Endothelial cell of umbilical vein (primary cell): ENCODE data around the gene NUP50. TPM values are rescaled to one million over a fixed set of nuclear protein-coding genes. Genes with fewer than 3 reads are reported as not detected.
A peak's percentile ranks its signal among the peaks of the same experiment; 100 is the strongest.

Experiments used
- BruUV-seq: library from RNA; stranded (reverse); fragments of 400-500 nt; replicated peaks from 2 replicates; lab custom pipeline; 2021; lab: Mats Ljungman, UMichigan
- CTCF ChIA-PET: fragments of 300-600, 350-600 bp; sonication (Branson Sonifier 250); formaldehyde crosslinking; loops from one replicate; lab custom pipeline; 2021; ENCODE audit warnings: antibody characterized with exemption, inconsistent platforms; lab: Charles Lee
- POLR2A ChIA-PET: fragments of 300-600, 350-600 bp; sonication (Branson Sonifier 250); formaldehyde crosslinking; loops from one replicate; lab custom pipeline; 2021; ENCODE audit warnings: antibody characterized with exemption, inconsistent platforms; lab: Charles Lee
- DNase-seq: peaks from one replicate; pipeline ENCODE4 v3.0.0-alpha.2; 2011; ENCODE audit warnings: low read depth, low spot score
- FAIRE-seq: peaks from 2 replicates; lab custom pipeline; 2011; peaks lifted over from hg19 to GRCh38; lab: Jason Lieb, UNC
- H2AFZ ChIP-seq: 2 replicates; pipeline ENCODE4 v1.6.0; 2012; ENCODE audit warnings: low read depth, low read length, control low read depth, inconsistent platforms
- H3K27ac ChIP-seq: 2 replicates; pipeline ENCODE4 v1.5.1; 2011; ENCODE audit warnings: low read depth, mild to moderate bottlenecking, control low read depth, low read length, moderate library complexity; ENCODE audit not compliant: insufficient read depth
- H3K27me3 ChIP-seq, 2 experiments: 2 replicates each; pipeline versions ENCODE4 v1.6.0 to v1.6.1; 2011; ENCODE audit warnings: low read length in 2 of 2, mixed read lengths in 1 of 2; ENCODE audit not compliant: control insufficient read depth in 2 of 2, insufficient read depth in 2 of 2
- H3K36me3 ChIP-seq, 2 experiments: 2 replicates in 1 of 2; 3 replicates in 1 of 2; pipeline ENCODE4 v1.5.1; 2011; ENCODE audit warnings: low read length in 2 of 2, mild to moderate bottlenecking in 1 of 2, moderate library complexity in 1 of 2; ENCODE audit not compliant: control insufficient read depth in 2 of 2, insufficient read depth in 2 of 2; ENCODE audit errors: extremely low read depth in 1 of 2
- H3K4me1 ChIP-seq: 3 replicates; pipeline ENCODE4 v1.5.1; 2011; ENCODE audit warnings: mild to moderate bottlenecking, low read length; ENCODE audit not compliant: control insufficient read depth, insufficient read depth; ENCODE audit errors: extremely low read depth
- H3K4me2 ChIP-seq: 2 replicates; pipeline ENCODE4 v1.6.1; 2011; ENCODE audit warnings: low read length, control low read depth, mixed read lengths; ENCODE audit not compliant: insufficient read depth
- H3K4me3 ChIP-seq, 3 experiments: fragments of 200-600 bp in 1 of 3; sonication (generic), shearing (Covaris generic) in 1 of 3; replicated peaks in 1 of 3; 2 replicates each; pipeline ENCODE4 v1.5.1; 2011 to 2016; ENCODE audit warnings: control low read depth in 3 of 3, low read length in 3 of 3, mild to moderate bottlenecking in 2 of 3, inconsistent platforms in 1 of 3, low read depth in 1 of 3, moderate library complexity in 1 of 3; ENCODE audit not compliant: insufficient read depth in 1 of 3
- H3K79me2 ChIP-seq: 2 replicates; pipeline ENCODE4 v1.6.0; 2012; ENCODE audit warnings: low read length, inconsistent platforms; ENCODE audit not compliant: control insufficient read depth, insufficient read depth
- H3K9ac ChIP-seq: replicated peaks from 2 replicates; pipeline ENCODE3; 2011; ENCODE audit warnings: low read length, control low read depth; ENCODE audit not compliant: insufficient read depth; ENCODE audit errors: extremely low read depth
- H3K9me1 ChIP-seq: replicated peaks from 3 replicates; pipeline ENCODE4 v1.6.0; 2011; ENCODE audit warnings: mild to moderate bottlenecking, low read length; ENCODE audit not compliant: control insufficient read depth, insufficient read depth; ENCODE audit errors: extremely low read depth
- H3K9me3 ChIP-seq: replicated peaks from 2 replicates; pipeline ENCODE4 v1.5.1; 2012; ENCODE audit warnings: low read length, inconsistent platforms; ENCODE audit not compliant: control insufficient read depth, insufficient read depth
- H4K20me1 ChIP-seq: replicated peaks from 2 replicates; pipeline ENCODE3; 2011; ENCODE audit warnings: mild to moderate bottlenecking, low read length; ENCODE audit not compliant: control insufficient read depth, insufficient read depth; ENCODE audit errors: extremely low read depth
- GATA2 ChIP-seq: IDR thresholded peaks from 2 replicates; pipeline ENCODE4 v1.7.0; 2011; ENCODE audit warnings: low read depth, mild to moderate bottlenecking, moderate library complexity, mixed read lengths, low read length; ENCODE audit not compliant: insufficient read length, insufficient read depth
- JUN ChIP-seq: IDR thresholded peaks from 2 replicates; pipeline ENCODE4 v1.6.1; 2011; ENCODE audit warnings: borderline replicate concordance, low read depth; ENCODE audit not compliant: insufficient read length, insufficient read depth
- POLR2A ChIP-seq: IDR thresholded peaks from 2 replicates; pipeline ENCODE4 v1.6.1; 2012; ENCODE audit warnings: low read depth, mild to moderate bottlenecking, control low read depth, low read length
- dilution Hi-C: fragments of 300-500 bp; cut with MboI; formaldehyde crosslinking; loops from one replicate; pipeline ENCODE4 v1.15.0; 2019; ENCODE audit warnings: low sequenced_read_pairs; ENCODE audit not compliant: extremely low pct_ligation_motif_present
- intact Hi-C: fragments of 100-400 bp; cut with micrococcal nuclease; formaldehyde crosslinking; loops from one replicate; pipeline ENCODE4 v1.10.0; 2022
- polyA plus RNA-seq, 4 experiments: library from polyadenylated mRNA; depleted of rRNA in 3 of 4; stranded (reverse) in 3 of 4; unstranded in 1 of 4; fragments of >200 nt; gene quantifications; 2 replicates each; pipeline versions ENCODE4 v1.2.1 to v1.2.3, GENCODE V29; 2011 to 2012; ENCODE audit warnings: missing spikeins in 1 of 4
- total RNA-seq: library from RNA; stranded (reverse); gene quantifications from 2 replicates; pipeline ENCODE4 v1.2.3, GENCODE V29; 2021
- TF ChIP-seq, protein P1 (sequence below): IDR thresholded peaks from 2 replicates; pipeline ENCODE4 v1.6.1; 2011; ENCODE audit not compliant: insufficient read depth, insufficient read length

NUP50 gene
- total and polyA plus RNA-seq, 2 donors (not counting 3 experiments of a cell fraction or from before 2014, with no cell fraction given), result 12.4 to 90.9 TPM

DNA sequence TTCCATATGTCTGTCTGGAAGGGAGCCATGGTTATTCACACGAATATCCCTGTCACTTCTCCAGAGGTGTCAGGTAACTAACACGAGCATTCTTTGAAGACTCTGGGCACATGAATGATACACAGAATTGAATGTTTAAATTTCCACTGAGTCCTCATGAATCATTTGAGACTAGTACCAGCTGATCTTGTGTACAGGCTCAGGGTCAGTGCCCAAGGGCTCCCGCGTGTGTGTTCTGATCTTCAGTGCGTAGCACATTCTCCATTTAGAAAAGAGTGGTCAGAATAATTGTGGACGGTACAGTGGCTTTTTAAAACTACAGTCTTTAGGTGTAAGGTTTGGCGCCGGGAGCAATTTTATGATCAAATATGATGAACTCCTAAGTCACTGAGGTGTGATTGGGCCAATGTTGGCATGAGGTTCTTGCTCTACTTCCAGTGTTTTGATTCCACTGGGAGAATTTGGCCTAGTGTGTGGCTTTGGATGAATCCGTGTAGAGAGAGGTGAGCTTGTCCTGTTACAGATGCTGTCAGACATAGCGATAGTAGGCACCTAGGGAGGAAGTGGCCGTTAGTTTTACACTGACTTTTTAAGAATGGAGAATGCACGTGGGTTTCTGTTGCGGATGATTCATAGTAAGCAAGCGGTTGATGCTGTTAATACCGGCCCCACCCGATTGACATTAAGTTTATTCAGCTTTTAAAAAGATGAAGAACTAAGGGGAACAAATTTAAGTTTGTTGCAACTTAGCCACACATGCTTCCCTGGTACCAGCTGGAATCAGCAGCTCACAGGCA, 22.2 kb downstream of the NUP50 start:
- no peak overlapping the region for H3K4me3 ChIP-seq
- POLR2A ChIA-PET, result no interaction called here
- H3K79me2 ChIP-seq, result peaks cover 21% of the 10 kb centered on the region
- FAIRE-seq (no peak), DNase-seq (no peak)
- no peak overlapping the region for H3K9ac ChIP-seq
- CTCF ChIA-PET, result no interaction called here
- no peak overlapping the region for H3K27ac ChIP-seq
- H3K36me3 ChIP-seq, result peaks cover 10 to 11% of the 10 kb centered on the region in 2 experiments
- BruUV-seq, result TSS peak; percentile 7
- no peak overlapping the region for H3K4me2 ChIP-seq
- H3K27me3 ChIP-seq, result no peaks in the 10 kb centered on the region
- TF ChIP-seq POLR2A (no peak), GATA2 (no peak)
- TF ChIP-seq, protein P1, sequence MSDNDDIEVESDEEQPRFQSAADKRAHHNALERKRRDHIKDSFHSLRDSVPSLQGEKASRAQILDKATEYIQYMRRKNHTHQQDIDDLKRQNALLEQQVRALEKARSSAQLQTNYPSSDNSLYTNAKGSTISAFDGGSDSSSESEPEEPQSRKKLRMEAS, result no peak
- dilution Hi-C loops, result no loop called here
- H3K9me1 ChIP-seq, result no peaks in the 10 kb centered on the region
- intact Hi-C loops, result no loop called here
- no peaks in the 10 kb centered on the region for H4K20me1 ChIP-seq
- H3K9me3 ChIP-seq, result no peaks in the 10 kb centered on the region
- H2AFZ ChIP-seq, result no peak overlapping the region
- no peaks in the 10 kb centered on the region for H3K4me1 ChIP-seq

DNA sequence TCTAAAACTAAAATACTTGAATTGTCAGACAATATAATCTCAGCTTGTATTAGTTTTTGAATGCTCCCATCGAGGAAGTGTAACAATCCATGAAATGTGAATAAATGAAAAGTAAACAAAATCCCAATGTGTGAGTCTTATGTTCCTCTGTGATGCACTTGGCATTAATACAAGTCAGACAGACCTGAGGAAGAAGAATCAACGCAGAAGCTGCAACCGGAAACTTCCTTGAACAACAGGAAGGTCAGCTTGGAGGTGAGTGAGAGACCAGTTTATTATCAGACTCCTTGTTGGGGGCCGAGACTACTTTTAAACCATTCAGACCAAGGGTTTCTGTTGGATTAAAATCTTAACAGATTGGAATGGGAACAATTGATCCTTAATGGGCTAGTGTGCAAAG, 24.2 kb downstream of the NUP50 start:
- BruUV-seq, result no TSS peak
- Histone ChIP-seq H3K9me1 (no peaks in the 10 kb centered on the region), H3K27ac (no peak overlapping the region), H3K9me3 (no peaks in the 10 kb centered on the region), H4K20me1 (no peaks in the 10 kb centered on the region), H3K27me3 (no peaks in the 10 kb centered on the region), H3K4me3 (no peak overlapping the region), H3K79me2 (peaks cover 8% of the 10 kb centered on the region), H3K4me2 (no peak overlapping the region), H3K9ac (no peak overlapping the region), H3K36me3 (peaks cover 6% of the 10 kb centered on the region in 2 experiments), H2AFZ (no peak overlapping the region), H3K4me1 (no peaks in the 10 kb centered on the region)
- DNase-seq (no peak), FAIRE-seq (no peak)
- dilution Hi-C loops, result no loop called here
- ChIA-PET CTCF (interaction anchor here (1.5 kb wide), 1 partner anchor 76 kb away, joined by 3 read pairs; no protein-coding TSS in a partner anchor), POLR2A (no interaction called here)
- TF ChIP-seq GATA2 (no peak), POLR2A (no peak), JUN (no peak)
- TF ChIP-seq, protein P1, result no peak
- intact Hi-C loops, result no loop called here
